Neutrophil (primary cell): ENCODE measurements around the gene RHOG.
"Not testable (repeated sequence)": the region's sequence is repeated elsewhere in the genome, so short reads cannot be mapped to it uniquely, and the experiment has no call there.

Experiments
- H3K27ac ChIP-seq: fragments of 200-600 bp; sonication (generic); 2 replicates; pipeline ENCODE4 v1.5.1; 2016; ENCODE audit warnings: mild to moderate bottlenecking, moderate library complexity
- H3K27me3 ChIP-seq: fragments of 200-600 bp; sonication (generic); 2 replicates; pipeline ENCODE4 v1.6.0; 2016; ENCODE audit warnings: mild to moderate bottlenecking
- H3K36me3 ChIP-seq: fragments of 200-600 bp; sonication (generic); 2 replicates; pipeline ENCODE4 v1.5.1; 2017
- H3K4me1 ChIP-seq, 2 experiments: fragments of 200-600 bp in 1 of 2; sonication (generic) in 1 of 2; 1 replicate in 1 of 2; 2 replicates in 1 of 2; pipeline versions ENCODE4 v1.5.1 to v1.6.1; 2013 to 2016; ENCODE audit warnings: low read depth in 1 of 2, low read length in 1 of 2, mild to moderate bottlenecking in 1 of 2, moderate library complexity in 1 of 2; ENCODE audit not compliant: control insufficient read depth in 1 of 2, insufficient read depth in 1 of 2
- H3K4me3 ChIP-seq, 2 experiments: fragments of 200-600 bp in 1 of 2; sonication (generic) in 1 of 2; 1 replicate in 1 of 2; 2 replicates in 1 of 2; pipeline ENCODE4 v1.5.1; 2013 to 2016; ENCODE audit warnings: low read depth in 1 of 2, low read length in 1 of 2, mild to moderate bottlenecking in 1 of 2, moderate library complexity in 1 of 2
- H3K9me3 ChIP-seq: fragments of 200-600 bp; sonication (generic); 2 replicates; pipeline ENCODE4 v1.5.1; 2016
- TF ChIP-seq, protein P1 (sequence below): fragments of 200-600 bp; sonication (generic); IDR thresholded peaks from 2 replicates; pipeline ENCODE4 v1.5.1; 2016; ENCODE audit warnings: antibody characterized with exemption

Gene RHOG

DNA sequence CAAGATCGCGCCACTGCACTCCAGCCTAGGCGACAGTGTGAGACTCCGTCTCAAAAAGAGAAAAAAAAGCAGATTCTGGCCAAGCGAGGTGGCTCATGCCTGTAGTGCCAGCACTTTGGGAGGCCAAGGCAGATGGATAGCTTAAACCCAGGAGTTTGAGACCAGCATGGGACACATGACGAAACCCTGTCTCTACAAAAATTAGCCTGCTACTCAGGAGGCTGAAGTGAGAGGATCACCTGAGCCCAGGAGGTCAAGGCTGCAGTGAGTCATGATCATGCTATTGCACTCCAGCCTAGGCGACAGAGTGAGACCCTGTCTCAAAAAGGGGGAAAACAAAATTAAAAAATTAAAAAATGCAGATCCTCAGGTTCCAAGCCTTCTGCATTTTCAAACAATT is 18.4 kb downstream of the RHOG start:
- H3K9me3 ChIP-seq, result no peaks in the 10 kb centered on the region
- TF ChIP-seq, protein P1, sequence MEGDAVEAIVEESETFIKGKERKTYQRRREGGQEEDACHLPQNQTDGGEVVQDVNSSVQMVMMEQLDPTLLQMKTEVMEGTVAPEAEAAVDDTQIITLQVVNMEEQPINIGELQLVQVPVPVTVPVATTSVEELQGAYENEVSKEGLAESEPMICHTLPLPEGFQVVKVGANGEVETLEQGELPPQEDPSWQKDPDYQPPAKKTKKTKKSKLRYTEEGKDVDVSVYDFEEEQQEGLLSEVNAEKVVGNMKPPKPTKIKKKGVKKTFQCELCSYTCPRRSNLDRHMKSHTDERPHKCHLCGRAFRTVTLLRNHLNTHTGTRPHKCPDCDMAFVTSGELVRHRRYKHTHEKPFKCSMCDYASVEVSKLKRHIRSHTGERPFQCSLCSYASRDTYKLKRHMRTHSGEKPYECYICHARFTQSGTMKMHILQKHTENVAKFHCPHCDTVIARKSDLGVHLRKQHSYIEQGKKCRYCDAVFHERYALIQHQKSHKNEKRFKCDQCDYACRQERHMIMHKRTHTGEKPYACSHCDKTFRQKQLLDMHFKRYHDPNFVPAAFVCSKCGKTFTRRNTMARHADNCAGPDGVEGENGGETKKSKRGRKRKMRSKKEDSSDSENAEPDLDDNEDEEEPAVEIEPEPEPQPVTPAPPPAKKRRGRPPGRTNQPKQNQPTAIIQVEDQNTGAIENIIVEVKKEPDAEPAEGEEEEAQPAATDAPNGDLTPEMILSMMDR, result no peak
- no peak overlapping the region for H3K4me3 ChIP-seq
- no peaks in the 10 kb centered on the region for H3K27me3 ChIP-seq
- no peak overlapping the region for H3K27ac ChIP-seq
- H3K36me3 ChIP-seq, result peaks cover 33% of the 10 kb centered on the region
- H3K4me1 ChIP-seq, result peaks cover 35 to 38% of the 10 kb centered on the region in 2 experiments

DNA sequence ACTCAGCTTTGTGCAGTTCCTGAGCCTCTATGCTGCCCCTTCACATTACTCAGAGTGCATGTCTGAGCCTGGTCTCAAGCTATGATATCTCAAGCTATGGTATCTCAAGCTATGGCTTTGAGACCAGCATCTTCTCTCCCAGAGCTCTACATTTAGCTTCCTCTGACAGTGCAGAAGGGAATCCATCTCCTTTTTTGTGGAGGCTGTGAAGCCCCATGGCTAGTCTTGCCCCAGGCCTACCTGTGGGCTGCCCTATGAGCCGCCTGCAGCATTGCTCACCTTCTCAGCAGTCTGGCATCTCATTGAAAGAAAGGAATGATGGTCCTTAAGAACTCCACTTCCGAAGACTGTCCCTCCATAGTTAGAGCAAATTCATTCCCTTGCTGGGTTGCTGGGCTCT is 19.8 kb downstream of the RHOG start:
- TF ChIP-seq, protein P1, result no peak

DNA sequence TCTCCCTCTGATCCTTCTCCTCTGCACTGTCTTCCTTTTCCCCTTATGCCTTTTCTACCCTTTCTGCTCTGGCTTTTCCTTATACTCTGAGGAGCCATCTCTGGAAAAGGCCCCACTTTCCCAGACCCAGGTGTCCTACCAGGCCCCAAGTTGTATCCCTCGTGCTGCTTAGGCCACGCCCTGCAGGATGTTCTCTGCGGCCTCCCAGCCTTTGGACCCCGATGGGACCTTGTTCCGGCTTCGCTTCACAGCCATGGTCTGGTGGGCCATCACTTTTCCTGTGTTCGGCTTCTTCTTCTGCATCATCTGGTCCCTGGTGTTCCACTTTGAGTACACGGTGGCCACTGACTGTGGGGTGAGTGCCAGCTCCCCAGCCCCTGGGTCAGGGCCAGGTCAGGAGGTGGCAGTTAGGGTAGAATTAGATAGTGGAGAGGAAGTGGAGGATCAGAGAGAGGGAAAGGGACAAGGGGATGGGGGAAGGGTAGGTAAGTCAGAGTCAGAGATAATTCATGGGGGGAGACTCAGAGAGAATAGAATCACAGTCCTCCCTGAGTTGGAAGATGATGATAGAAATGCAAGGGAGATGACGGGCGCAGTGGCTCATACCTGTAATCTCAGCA is 23.5 kb downstream of the RHOG start:
- H3K4me3 ChIP-seq, result no peak overlapping the region
- no peaks in the 10 kb centered on the region for H3K27me3 ChIP-seq
- no peaks in the 10 kb centered on the region for H3K9me3 ChIP-seq
- no peak overlapping the region for H3K27ac ChIP-seq
- H3K36me3 ChIP-seq, result peaks cover 22% of the 10 kb centered on the region
- TF ChIP-seq, protein P1, result no peak
- peaks cover 0 to 5% of the 10 kb centered on the region in 2 experiments for H3K4me1 ChIP-seq

More for the DNA sequence above, 19.8 kb downstream of the RHOG start:
- Histone ChIP-seq H3K4me1 (peaks cover 22 to 24% of the 10 kb centered on the region in 2 experiments), H3K4me3 (no peak overlapping the region), H3K36me3 (peaks cover 28% of the 10 kb centered on the region), H3K27me3 (no peaks in the 10 kb centered on the region), H3K27ac (no peak overlapping the region), H3K9me3 (no peaks in the 10 kb centered on the region)

DNA sequence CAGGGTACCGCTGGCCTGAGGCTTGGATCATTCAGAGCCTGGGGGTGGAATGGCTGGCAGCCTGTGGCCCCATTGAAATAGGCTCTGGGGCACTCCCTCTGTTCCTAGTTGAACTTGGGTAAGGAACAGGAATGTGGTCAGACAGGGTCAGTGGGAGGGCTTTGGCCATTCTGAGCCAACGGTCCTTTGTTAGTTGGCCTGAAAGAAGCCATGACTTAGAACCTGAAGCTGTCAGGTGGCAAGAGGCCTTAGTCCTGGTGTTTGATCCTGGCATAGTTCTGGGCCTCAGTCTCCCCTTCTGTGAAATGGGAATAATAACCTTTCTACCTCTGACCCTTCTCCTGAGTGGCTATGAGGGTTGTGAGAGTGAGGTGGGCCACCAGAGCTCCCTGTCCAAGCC is 24.1 kb downstream of the RHOG start:
- TF ChIP-seq, protein P1, result no peak
- Histone ChIP-seq H3K9me3 (no peaks in the 10 kb centered on the region), H3K4me3 (no peak overlapping the region), H3K4me1 (peaks cover 0 to 4% of the 10 kb centered on the region in 2 experiments), H3K27ac (no peak overlapping the region), H3K27me3 (no peaks in the 10 kb centered on the region), H3K36me3 (peaks cover 25% of the 10 kb centered on the region)

DNA sequence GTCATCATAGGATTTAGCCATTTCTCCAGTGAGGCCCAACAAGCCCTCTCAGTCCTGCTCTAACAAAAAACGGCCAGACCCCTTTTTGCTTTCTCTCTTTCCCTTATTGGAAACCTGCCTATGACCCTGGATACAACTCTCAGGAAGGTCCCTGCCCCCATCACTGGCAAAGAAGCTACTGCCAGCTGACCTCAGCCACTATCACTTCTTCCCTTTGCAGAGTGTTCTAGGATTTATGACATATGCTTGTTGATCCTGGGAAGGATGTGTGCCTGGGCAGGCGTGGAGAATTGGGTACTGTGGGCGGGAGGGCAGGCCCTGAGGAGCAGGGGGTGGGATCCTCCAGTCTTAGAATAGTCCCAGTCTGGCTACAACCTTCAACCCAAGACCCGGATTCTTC is 24.9 kb downstream of the RHOG start:
- TF ChIP-seq, protein P1, result no peak

DNA sequence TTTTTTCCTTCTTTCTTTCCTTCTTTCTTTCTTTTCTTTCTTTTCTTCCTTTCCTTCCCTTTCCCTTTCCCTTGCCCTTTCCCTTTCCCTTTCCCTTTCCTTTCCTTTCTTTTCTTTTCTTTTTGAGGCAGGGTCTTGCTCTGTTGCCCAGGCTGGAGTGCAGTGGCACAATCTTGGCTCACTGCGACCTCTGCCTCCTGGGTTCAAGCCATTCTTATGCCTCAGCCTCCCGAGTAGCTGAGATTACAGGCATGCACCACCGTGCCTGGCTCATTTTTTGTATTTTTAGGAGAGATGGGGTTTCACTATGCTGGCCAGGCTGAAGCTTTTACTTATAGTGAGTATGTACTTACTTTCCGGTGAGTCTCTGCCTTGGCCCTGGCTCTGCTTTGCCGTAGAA is 25.9 kb downstream of the RHOG start:
- H3K27me3 ChIP-seq, H3K27ac ChIP-seq, H3K4me1 ChIP-seq, H3K9me3 ChIP-seq, H3K4me3 ChIP-seq: not testable (repeated sequence)
- peaks cover 34% of the 10 kb centered on the region for H3K36me3 ChIP-seq

More for the DNA sequence above, 24.9 kb downstream of the RHOG start:
- Histone ChIP-seq H3K36me3 (peaks cover 33% of the 10 kb centered on the region), H3K27me3 (no peaks in the 10 kb centered on the region), H3K9me3 (no peaks in the 10 kb centered on the region), H3K4me3 (no peak overlapping the region), H3K4me1 (no peaks in the 10 kb centered on the region), H3K27ac (no peak overlapping the region)
